ENCODE measurements around the gene CPB2. TPM values are rescaled to one million over a fixed set of nuclear protein-coding genes. Genes with fewer than 3 reads are reported as not detected.

Gene CPB2
- not detected for total RNA-seq

DNA sequence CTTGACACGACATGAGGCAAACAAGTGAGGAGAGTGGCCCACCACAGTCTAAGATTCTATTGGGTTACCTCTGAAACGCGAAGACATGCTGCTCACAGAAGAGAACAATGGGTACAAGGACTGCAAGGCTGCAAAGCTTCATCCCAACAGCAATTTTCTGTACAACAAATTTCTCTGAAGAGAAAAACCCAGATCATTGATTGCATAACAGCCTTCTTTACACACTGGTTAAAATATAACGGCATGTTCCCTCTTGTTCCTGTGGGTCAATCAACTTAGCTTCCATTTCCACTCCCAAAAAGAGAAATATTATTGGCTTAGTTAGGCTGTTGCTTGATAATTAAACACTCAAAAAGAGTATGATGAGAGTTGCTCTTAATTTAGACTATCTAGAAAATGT is at the start of gene CPB2:
Gene CPB2, minus strand, starts transcription at position 166 of the 400 bp plus-strand sequence. Its CDS starts 24 bp downstream, at position 142.

DNA sequence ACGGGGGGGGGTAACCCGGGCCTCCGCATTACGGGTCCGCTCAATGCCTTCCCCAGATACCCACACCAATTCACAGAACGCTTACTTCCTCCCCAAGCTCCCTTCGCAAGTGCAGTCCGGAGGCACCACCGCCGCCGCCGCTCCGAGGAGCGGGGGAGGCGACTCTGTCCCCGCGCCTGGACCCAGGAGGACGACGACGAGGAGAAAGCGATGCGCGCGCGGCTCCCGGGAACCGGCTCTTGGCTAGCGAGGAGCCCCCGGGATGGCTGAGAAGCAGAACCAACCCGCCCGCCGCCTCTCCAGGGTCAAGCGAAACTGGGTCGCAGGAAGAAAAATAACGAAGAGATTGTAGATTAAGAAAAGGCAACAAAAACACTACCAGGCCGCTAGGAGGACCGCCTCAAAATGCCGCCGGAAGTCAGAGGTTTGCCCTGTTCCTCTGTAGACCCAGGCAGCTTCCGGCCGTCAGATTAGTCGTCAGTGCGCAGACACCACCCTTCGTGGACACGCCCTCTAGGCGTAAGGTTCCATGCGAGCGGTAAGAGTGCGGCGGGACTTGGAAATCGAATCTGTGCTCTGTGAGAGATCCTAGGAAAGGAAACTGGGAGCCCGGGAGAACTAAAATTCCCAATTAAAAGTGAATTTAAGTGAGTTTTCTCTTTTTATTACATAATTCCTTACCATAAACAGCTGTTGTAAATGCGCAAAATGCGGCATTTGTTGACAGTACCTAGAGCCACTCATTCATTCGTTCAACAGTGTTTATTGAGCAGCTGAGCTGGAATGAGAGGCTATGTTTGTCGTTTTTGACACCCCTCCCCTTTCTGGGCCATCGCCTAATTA is 52.3 kb downstream of the CPB2 start, which contains the start of gene ZC3H13:
Gene ZC3H13, minus strand, starts transcription at position 428 of the 843 bp plus-strand sequence. CDS start 7,239 bp downstream, outside the sequence.

Other genes starting within 250 kb of the CPB2 start
- gene ZC3H13, start 52.3 kb downstream of the CPB2 start, total RNA-seq, result 10 to 100 TPM; 18.2 to 28.3 TPM
- gene LCP1, start 77.1 kb upstream of the CPB2 start, total RNA-seq, result 10 to 100 TPM in 1 of 2 donors, 1 to 10 TPM in 1; 3.7 to 10.3 TPM
- under 1 TPM; 0.69 to 1.00 TPM for gene LRRC63, start 106.9 kb upstream of the CPB2 start, total RNA-seq

All from melanocyte of skin (primary cell).